Activated CD8-positive, alpha-beta T cell treated with anti-CD3 and anti-CD28 coated beads for 36 hours (primary cell): ENCODE measurements around the gene NRP1. TPM values are rescaled to one million over a fixed set of nuclear protein-coding genes. Genes with fewer than 3 reads are reported as not detected.

Source experiments
- ATAC-seq: fragments of 200-7000 bp; cut with Tn5 transposase; one replicate; pipeline ENCODE4 v1.10.0; 2021; ENCODE audit warnings: mild to moderate bottlenecking, moderate library complexity
- CTCF ChIA-PET: fragments of 350-600 bp; sonication (Branson Sonifier 250); formaldehyde crosslinking; loops from one replicate; lab custom pipeline; 2021; ENCODE audit warnings: antibody characterized with exemption; lab: Charles Lee
- POLR2A ChIA-PET: fragments of 350-600 bp; sonication (Branson Sonifier 250); formaldehyde crosslinking; loops from one replicate; lab custom pipeline; 2021; ENCODE audit warnings: antibody characterized with exemption; lab: Charles Lee
- DNase-seq: peaks from one replicate; pipeline ENCODE4 v3.0.0-alpha.2; 2020
- H3K27ac Mint-ChIP-seq: one replicate; pipeline ENCODE4 v1.8.0; 2021; ENCODE audit warnings: mild to moderate bottlenecking, mixed read lengths
- H3K27me3 Mint-ChIP-seq: one replicate; pipeline ENCODE4 v1.8.0; 2021; ENCODE audit warnings: mixed read lengths
- H3K36me3 Mint-ChIP-seq: one replicate; pipeline ENCODE4 v1.8.0; 2021; ENCODE audit warnings: low read depth, mixed read lengths
- H3K4me1 Mint-ChIP-seq: one replicate; pipeline ENCODE4 v1.8.0; 2021; ENCODE audit warnings: low read depth, mixed read lengths
- H3K4me3 Mint-ChIP-seq: one replicate; pipeline ENCODE4 v1.8.0; 2021; ENCODE audit warnings: mild to moderate bottlenecking, moderate library complexity, mixed read lengths
- H3K9me3 Mint-ChIP-seq: one replicate; pipeline ENCODE4 v1.8.0; 2021; ENCODE audit warnings: mixed read lengths
- CTCF ChIP-seq: fragments of 200-600 bp; IDR thresholded peaks from one replicate; pipeline ENCODE4 v1.8.0; 2022; ENCODE audit warnings: antibody characterized with exemption, mild to moderate bottlenecking
- intact Hi-C: fragments of 100-400 bp; cut with micrococcal nuclease; formaldehyde crosslinking; loops from one replicate; pipeline ENCODE4 v1.10.0; 2022
- total RNA-seq, 2 experiments: library from RNA; stranded (reverse); gene quantifications; one replicate each; pipeline ENCODE4 v1.2.3, GENCODE V29; 2021

The NRP1 gene
- total RNA-seq, 2 experiments from 2014 or later = 0.22 to 0.79 TPM

- DNase-seq (no peak), ATAC-seq (no peak)
- no peaks in the 10 kb centered on the region for H3K9me3 Mint-ChIP-seq
- no peak overlapping the region for H3K27ac Mint-ChIP-seq
- H3K4me3 Mint-ChIP-seq = no peak overlapping the region
- ChIA-PET POLR2A (interaction anchor here (0.5 kb wide), 1 partner anchor 1501 kb away, joined by 3 read pairs; no protein-coding TSS in a partner anchor), CTCF (no interaction called here)
- TF ChIP-seq CTCF = no peak
- no peaks in the 10 kb centered on the region for H3K27me3 Mint-ChIP-seq
- intact Hi-C loops = no loop called here
- peaks cover 2% of the 10 kb centered on the region for H3K4me1 Mint-ChIP-seq
- no peaks in the 10 kb centered on the region for H3K36me3 Mint-ChIP-seq
Measured at GRCh38 chr10:33298893-33299292, 35.6 kb downstream of the NRP1 start.

GRCh38 chr10:33298110-33298509 lies 36.4 kb downstream of the NRP1 start:
- POLR2A ChIA-PET = interaction anchor here (0.6 kb wide), 1 partner anchor 1771 kb away, joined by 3 read pairs; no protein-coding TSS in a partner anchor
- Mint-ChIP-seq H3K27ac (no peak overlapping the region), H3K36me3 (no peaks in the 10 kb centered on the region)

DNA sequence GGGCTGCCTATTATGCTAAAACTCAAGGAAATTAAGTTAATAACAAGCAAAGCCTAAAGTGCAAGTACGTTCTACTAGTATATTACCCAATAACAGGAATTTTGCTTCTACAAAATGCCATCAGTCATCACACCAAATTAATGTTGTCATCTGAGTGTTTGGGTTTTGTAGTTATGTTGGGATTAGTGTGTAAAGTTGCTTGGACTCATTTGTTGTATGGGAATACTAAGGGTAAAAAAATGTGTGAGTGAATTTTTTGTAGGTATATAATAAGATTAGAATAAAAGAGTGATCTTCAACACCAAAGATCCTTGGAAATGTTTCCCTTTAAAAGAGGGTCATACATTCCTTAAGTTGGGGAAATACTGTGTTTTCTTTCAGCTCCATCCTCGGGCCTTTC lies 38.6 kb downstream of the NRP1 start:
- CTCF ChIA-PET = no interaction called here
- H3K4me1 Mint-ChIP-seq = no peaks in the 10 kb centered on the region
- no peak overlapping the region for H3K4me3 Mint-ChIP-seq
- no peak for DNase-seq
- peaks cover 3% of the 10 kb centered on the region for H3K27me3 Mint-ChIP-seq
- H3K9me3 Mint-ChIP-seq = no peaks in the 10 kb centered on the region
- POLR2A ChIA-PET = no interaction called here
- TF ChIP-seq CTCF = no peak
- intact Hi-C loops = no loop called here
- no peak for ATAC-seq
- H3K27ac Mint-ChIP-seq = no peak overlapping the region
- H3K36me3 Mint-ChIP-seq = no peaks in the 10 kb centered on the region

More at GRCh38 chr10:33298110-33298509, 36.4 kb downstream of the NRP1 start:
- no peak for TF ChIP-seq CTCF
- intact Hi-C loops = no loop called here
- CTCF ChIA-PET = no interaction called here
- Mint-ChIP-seq H3K27me3 (peaks cover 3% of the 10 kb centered on the region), H3K9me3 (no peaks in the 10 kb centered on the region), H3K4me3 (no peak overlapping the region), H3K4me1 (peaks cover 2% of the 10 kb centered on the region)
- DNase-seq (no peak), ATAC-seq (no peak)

DNA sequence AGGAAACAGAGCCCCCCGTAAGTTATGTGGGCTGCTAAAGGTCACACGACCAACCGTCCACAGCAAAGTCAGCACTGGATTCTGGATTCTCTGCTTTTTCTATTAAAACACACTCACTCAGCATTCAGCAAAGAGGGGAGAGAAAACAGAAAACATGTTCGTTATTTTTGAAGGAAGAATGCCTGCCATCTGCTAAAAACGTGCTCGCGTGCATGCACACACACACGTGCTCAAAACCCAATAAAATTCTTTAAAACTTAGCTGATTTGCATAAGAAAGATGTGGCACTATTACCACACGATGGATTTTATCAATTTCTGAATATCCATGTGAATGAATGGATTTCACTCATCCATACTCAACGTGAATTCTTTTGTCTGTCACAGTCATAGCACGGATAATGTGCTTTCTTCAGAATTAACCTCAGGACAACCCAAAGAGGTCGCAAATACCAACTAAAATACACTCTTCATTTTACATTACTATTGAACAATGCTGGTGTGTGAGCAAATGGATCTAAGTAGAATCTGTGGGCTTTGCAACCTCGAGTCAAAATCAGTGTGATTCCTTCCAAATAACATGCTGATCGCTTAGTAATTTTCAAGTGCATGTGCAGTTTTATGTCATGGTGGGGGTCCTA lies 40.8 kb downstream of the NRP1 start:
- CTCF ChIA-PET = no interaction called here
- Mint-ChIP-seq H3K4me3 (no peak overlapping the region), H3K27ac (no peak overlapping the region), H3K27me3 (peaks cover 8% of the 10 kb centered on the region), H3K4me1 (no peaks in the 10 kb centered on the region), H3K9me3 (no peaks in the 10 kb centered on the region), H3K36me3 (no peaks in the 10 kb centered on the region)
- no peak for DNase-seq
- intact Hi-C loops = no loop called here
- no peak for TF ChIP-seq CTCF
- no peak for ATAC-seq
- POLR2A ChIA-PET = no interaction called here

DNA sequence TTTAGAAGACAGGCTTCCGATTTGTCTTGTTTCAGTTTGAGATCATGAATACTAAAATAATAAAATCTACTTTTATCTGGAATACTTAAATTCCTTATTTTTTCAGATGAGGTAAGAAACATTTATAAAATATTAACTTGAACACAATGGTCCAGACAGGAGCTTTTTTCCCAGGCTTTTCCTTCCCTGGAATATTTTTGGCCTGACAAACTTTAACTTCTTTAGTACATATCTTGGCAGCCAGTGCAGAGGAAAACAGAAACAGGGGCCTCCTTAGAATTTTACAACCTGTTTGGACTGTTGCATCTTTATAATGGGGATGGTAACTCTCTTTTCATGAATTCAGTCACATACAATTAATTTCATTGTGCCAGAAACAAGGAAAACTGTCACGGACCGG lies 41.4 kb downstream of the NRP1 start:
- peaks cover 8% of the 10 kb centered on the region for H3K27me3 Mint-ChIP-seq
- no peak overlapping the region for H3K4me3 Mint-ChIP-seq
- POLR2A ChIA-PET = no interaction called here
- no peaks in the 10 kb centered on the region for H3K36me3 Mint-ChIP-seq
- intact Hi-C loops = no loop called here
- no peaks in the 10 kb centered on the region for H3K9me3 Mint-ChIP-seq
- DNase-seq (no peak), ATAC-seq (no peak)
- CTCF ChIA-PET = no interaction called here
- no peak overlapping the region for H3K27ac Mint-ChIP-seq
- no peaks in the 10 kb centered on the region for H3K4me1 Mint-ChIP-seq
- no peak for TF ChIP-seq CTCF
